GM19455 (cell line): ENCODE results near the gene GRAMD2A.

Experiments
- ATAC-seq: cut with Tn5 transposase; IDR thresholded peaks from one replicate; pipeline ENCODE4 v1.9.1; 2021; ENCODE audit not compliant: unreplicated experiment

GRAMD2A gene

GRCh38 chr15:72220687-72221086 is 23.1 kb upstream of the GRAMD2A start:
- ATAC-seq, result no peak

- no peak for ATAC-seq
Measured at GRCh38 chr15:72217216-72217615, 19.6 kb upstream of the GRAMD2A start.

GRCh38 chr15:72216079-72216478 is 18.5 kb upstream of the GRAMD2A start:
- ATAC-seq, result no peak

GRCh38 chr15:72207558-72208085 is 10.0 kb upstream of the GRAMD2A start:
- no peak for ATAC-seq

- ATAC-seq, result no peak
Measured at GRCh38 chr15:72206677-72207000, 9.1 kb upstream of the GRAMD2A start.

- ATAC-seq, result no peak
Measured at GRCh38 chr15:72205896-72206676, 8.5 kb upstream of the GRAMD2A start.

GRCh38 chr15:72205273-72205672 is 7.7 kb upstream of the GRAMD2A start:
- no peak for ATAC-seq

GRCh38 chr15:72203507-72203837 is 5.9 kb upstream of the GRAMD2A start:
- ATAC-seq, result no peak

GRCh38 chr15:72202801-72203506 is 5.4 kb upstream of the GRAMD2A start:
- no peak for ATAC-seq

- ATAC-seq, result no peak
Measured at GRCh38 chr15:72202302-72202701, 4.7 kb upstream of the GRAMD2A start.

- no peak for ATAC-seq
Measured at GRCh38 chr15:72201391-72201921, 3.9 kb upstream of the GRAMD2A start.

GRCh38 chr15:72200395-72201237 is 3.0 kb upstream of the GRAMD2A start:
- ATAC-seq, result no peak

GRCh38 chr15:72199721-72200212 is 2.2 kb upstream of the GRAMD2A start:
- no peak for ATAC-seq

- ATAC-seq, result no peak
Measured at GRCh38 chr15:72199205-72199515, 1.6 kb upstream of the GRAMD2A start.

- no peak for ATAC-seq
Measured at GRCh38 chr15:72198356-72199204, 993 bp upstream of the GRAMD2A start.

- ATAC-seq, result no peak
Measured at GRCh38 chr15:72197041-72197459, 537 bp downstream of the GRAMD2A start.

GRCh38 chr15:72196409-72197040 is 1.1 kb downstream of the GRAMD2A start:
- ATAC-seq, result no peak

GRCh38 chr15:72195101-72195511 is 2.5 kb downstream of the GRAMD2A start:
- ATAC-seq, result no peak

GRCh38 chr15:72193836-72194396 is 3.7 kb downstream of the GRAMD2A start:
- ATAC-seq, result no peak

- ATAC-seq, result no peak
Measured at GRCh38 chr15:72192416-72192815, 5.2 kb downstream of the GRAMD2A start.
